HEK293 (cell line): ENCODE data around the gene CNRIP1.

Source experiments
- CTCF ChIA-PET: fragments of 350-600 bp; formaldehyde crosslinking; extraction: SDS; loops from one replicate; lab custom pipeline; 2021; ENCODE audit warnings: antibody characterized with exemption; lab: Yijun Ruan, JAX
- POLR2A ChIA-PET: fragments of 300-600 bp; formaldehyde crosslinking; extraction: SDS; loops from one replicate; lab custom pipeline; 2020; ENCODE audit warnings: antibody characterized with exemption, inconsistent platforms; lab: Yijun Ruan, JAX
- H3K27ac ChIP-seq: fragments of 200-500 bp; sonication (Bioruptor generic); 2 replicates; pipeline ENCODE4 v1.5.1; 2014; ENCODE audit warnings: low read depth, low read length, control low read depth, inconsistent platforms; ENCODE audit errors: extremely low read depth
- H3K36me3 ChIP-seq, 2 experiments: fragments of 200-500 bp in 1 of 2; sonication (Bioruptor generic) in 1 of 2; 1 replicate in 1 of 2; 2 replicates in 1 of 2; pipeline ENCODE4 v1.5.1; 2014 to 2017; ENCODE audit warnings: inconsistent platforms in 2 of 2, low read length in 2 of 2; ENCODE audit not compliant: control insufficient read depth in 2 of 2, insufficient read depth in 1 of 2
- H3K4me1 ChIP-seq: fragments of 200-500 bp; sonication (Bioruptor generic); 2 replicates; pipeline ENCODE4 v1.5.1; 2014; ENCODE audit warnings: mild to moderate bottlenecking, low read length, inconsistent platforms; ENCODE audit not compliant: control insufficient read depth, insufficient read depth
- H3K4me3 ChIP-seq: 2 replicates; pipeline ENCODE4 v1.5.1; 2011; ENCODE audit warnings: low read depth, mild to moderate bottlenecking, control low read depth, low read length, moderate library complexity
- H3K9me3 ChIP-seq: fragments of 200-500 bp; sonication (Bioruptor generic); 2 replicates; pipeline ENCODE4 v1.5.1; 2014; ENCODE audit warnings: low read depth, low read length, inconsistent platforms; ENCODE audit not compliant: control insufficient read depth, insufficient read depth
- BCL11B ChIP-seq: fragments of 450-650 bp; formaldehyde crosslinking; IDR thresholded peaks from 2 replicates; pipeline ENCODE4 v1.5.1; 2016; ENCODE audit warnings: low read depth, missing biosample characterization, missing genetic modification characterization
- BCL6B ChIP-seq: fragments of 450-650 bp; formaldehyde crosslinking; IDR thresholded peaks from 2 replicates; pipeline ENCODE4 v1.5.1; 2017; ENCODE audit warnings: missing biosample characterization, missing genetic modification characterization
- KLF1 ChIP-seq: fragments of 450-650 bp; formaldehyde crosslinking; IDR thresholded peaks from 2 replicates; pipeline ENCODE4 v1.5.1; 2016; ENCODE audit warnings: missing biosample characterization, missing genetic modification characterization
- SP7 ChIP-seq: fragments of 450-650 bp; formaldehyde crosslinking; IDR thresholded peaks from 2 replicates; pipeline ENCODE4 v1.5.1; 2016; ENCODE audit warnings: missing biosample characterization, missing genetic modification characterization
- ZBTB17 ChIP-seq: fragments of 450-650 bp; formaldehyde crosslinking; IDR thresholded peaks from 2 replicates; pipeline ENCODE4 v1.5.1; 2016; ENCODE audit warnings: missing biosample characterization, missing genetic modification characterization
- ZBTB20 ChIP-seq: fragments of 450-650 bp; formaldehyde crosslinking; IDR thresholded peaks from 2 replicates; pipeline ENCODE4 v1.5.1; 2016; ENCODE audit warnings: missing biosample characterization, missing genetic modification characterization
- ZBTB48 ChIP-seq: fragments of 450-650 bp; formaldehyde crosslinking; IDR thresholded peaks from 2 replicates; pipeline ENCODE4 v1.5.1; 2016; ENCODE audit warnings: missing biosample characterization, missing genetic modification characterization
- ZEB2 ChIP-seq: fragments of 450-650 bp; formaldehyde crosslinking; IDR thresholded peaks from 2 replicates; pipeline ENCODE4 v1.5.1; 2016; ENCODE audit warnings: missing biosample characterization, missing genetic modification characterization
- ZNF114 ChIP-seq: fragments of 450-650 bp; formaldehyde crosslinking; IDR thresholded peaks from 2 replicates; pipeline ENCODE4 v1.5.0; 2017; ENCODE audit warnings: missing biosample characterization, missing genetic modification characterization
- ZNF133 ChIP-seq: fragments of 450-650 bp; formaldehyde crosslinking; IDR thresholded peaks from 2 replicates; pipeline ENCODE4 v1.5.1; 2016; ENCODE audit warnings: missing biosample characterization, missing genetic modification characterization
- ZNF155 ChIP-seq: fragments of 450-650 bp; formaldehyde crosslinking; IDR thresholded peaks from 2 replicates; pipeline ENCODE4 v1.5.1; 2016; ENCODE audit warnings: missing biosample characterization, missing genetic modification characterization
- ZNF157 ChIP-seq: fragments of 450-650 bp; formaldehyde crosslinking; IDR thresholded peaks from 2 replicates; pipeline ENCODE4 v1.5.1; 2016; ENCODE audit warnings: missing biosample characterization, missing genetic modification characterization
- ZNF16 ChIP-seq: fragments of 450-650 bp; formaldehyde crosslinking; IDR thresholded peaks from 2 replicates; pipeline ENCODE4 v1.5.1; 2016; ENCODE audit warnings: low read depth, missing biosample characterization, missing genetic modification characterization
- ZNF266 ChIP-seq: fragments of 450-650 bp; formaldehyde crosslinking; IDR thresholded peaks from 2 replicates; pipeline ENCODE4 v1.5.1; 2016; ENCODE audit warnings: missing biosample characterization, missing genetic modification characterization, low read depth
- ZNF324 ChIP-seq: fragments of 450-650 bp; formaldehyde crosslinking; IDR thresholded peaks from 2 replicates; pipeline ENCODE4 v1.5.1; 2016; ENCODE audit warnings: missing biosample characterization, missing genetic modification characterization
- ZNF354C ChIP-seq: fragments of 450-650 bp; formaldehyde crosslinking; IDR thresholded peaks from 2 replicates; pipeline ENCODE4 v1.5.1; 2016; ENCODE audit warnings: missing biosample characterization, missing genetic modification characterization, low read depth, borderline replicate concordance
- ZNF394 ChIP-seq: fragments of 450-650 bp; formaldehyde crosslinking; IDR thresholded peaks from 2 replicates; pipeline ENCODE4 v1.5.1; 2016; ENCODE audit warnings: missing biosample characterization, missing genetic modification characterization, mild to moderate bottlenecking, moderate library complexity, borderline replicate concordance
- ZNF398 ChIP-seq: fragments of 450-650 bp; formaldehyde crosslinking; IDR thresholded peaks from 2 replicates; pipeline ENCODE4 v1.5.1; 2017; ENCODE audit warnings: missing biosample characterization, missing genetic modification characterization
- ZNF404 ChIP-seq: fragments of 450-650 bp; formaldehyde crosslinking; IDR thresholded peaks from 2 replicates; pipeline ENCODE4 v1.5.1; 2017; ENCODE audit warnings: missing biosample characterization, missing genetic modification characterization
- ZNF433 ChIP-seq: fragments of 450-650 bp; formaldehyde crosslinking; IDR thresholded peaks from 2 replicates; pipeline ENCODE4 v1.5.1; 2016; ENCODE audit warnings: missing biosample characterization, missing genetic modification characterization, low read depth
- ZNF530 ChIP-seq: fragments of 450-650 bp; formaldehyde crosslinking; IDR thresholded peaks from 2 replicates; pipeline ENCODE4 v1.5.1; 2016; ENCODE audit warnings: low read depth, missing biosample characterization, missing genetic modification characterization
- ZNF555 ChIP-seq: fragments of 450-650 bp; formaldehyde crosslinking; conservative IDR thresholded peaks from 2 replicates; pipeline ENCODE4 v1.5.1; 2017; ENCODE audit warnings: missing biosample characterization, mild to moderate bottlenecking, missing genetic modification characterization, inconsistent platforms
- ZNF600 ChIP-seq: fragments of 450-650 bp; formaldehyde crosslinking; IDR thresholded peaks from 2 replicates; pipeline ENCODE4 v1.5.1; 2016; ENCODE audit warnings: missing biosample characterization, missing genetic modification characterization
- ZNF658 ChIP-seq: fragments of 450-650 bp; formaldehyde crosslinking; IDR thresholded peaks from 2 replicates; pipeline ENCODE4; 2016; ENCODE audit warnings: missing biosample characterization, missing genetic modification characterization
- ZNF664 ChIP-seq: fragments of 450-650 bp; formaldehyde crosslinking; IDR thresholded peaks from 2 replicates; pipeline ENCODE4 v1.5.1; 2016; ENCODE audit warnings: missing biosample characterization, missing genetic modification characterization
- ZNF792 ChIP-seq: fragments of 450-650 bp; formaldehyde crosslinking; IDR thresholded peaks from 2 replicates; pipeline ENCODE4 v1.5.1; 2016; ENCODE audit warnings: missing biosample characterization, missing genetic modification characterization

Gene CNRIP1

GRCh38 chr2:68319398-68320117 lies at the start of gene CNRIP1 (continued):
- peak; percentile 91 for TF ChIP-seq ZNF398 (tag by site-specific recombination)
- no peak for TF ChIP-seq ZNF324
- 0 out of 2 replicates have a peak, but pooled peaks have one; percentile 42 for TF ChIP-seq ZEB2 (tag by site-specific recombination)
- peak; percentile 54 for TF ChIP-seq SP7 (tag by site-specific recombination)
- TF ChIP-seq ZNF394 (tag by site-specific recombination) = peak; percentile 37; the same call in 1 of the 2 replicates
- TF ChIP-seq ZNF792 (tag by site-specific recombination) = no peak
- TF ChIP-seq ZNF133 (tag by site-specific recombination) = no peak
- TF ChIP-seq ZNF433 = no peak
- TF ChIP-seq ZBTB17 = peak; percentile 84
- peak; percentile 100 for TF ChIP-seq ZBTB20 (tag by site-specific recombination)
- TF ChIP-seq ZNF155 = no peak
- peak; percentile 60; the same call in 1 of the 2 replicates for TF ChIP-seq ZNF600 (tag by site-specific recombination)
- TF ChIP-seq KLF1 (tag by site-specific recombination) = no peak
- TF ChIP-seq, all 188 proteins: peak for 38

GRCh38 chr2:68369337-68369734 lies 49.6 kb upstream of the CNRIP1 start:
- Histone ChIP-seq H3K4me1 (no peaks in the 10 kb centered on the region), H3K4me3 (no peak overlapping the region), H3K36me3 (no peaks in the 10 kb centered on the region), H3K27ac (no peak overlapping the region), H3K9me3 (no peaks in the 10 kb centered on the region)
- TF ChIP-seq ZNF404 (tag by site-specific recombination) = no peak
- no peak for TF ChIP-seq BCL11B (tag by site-specific recombination)
- TF ChIP-seq ZNF354C (tag by site-specific recombination) = no peak
- TF ChIP-seq ZNF266 (tag by site-specific recombination) = no peak
- no peak for TF ChIP-seq ZNF664
- TF ChIP-seq ZNF530 (tag by site-specific recombination) = no peak
- TF ChIP-seq ZNF114 (tag by site-specific recombination) = no peak
- ChIA-PET CTCF (no interaction called here), POLR2A (no interaction called here)

GRCh38 chr2:68368654-68369336 lies 49.0 kb upstream of the CNRIP1 start:
- H3K27ac ChIP-seq = no peak overlapping the region
- no peaks in the 10 kb centered on the region for H3K36me3 ChIP-seq
- no peak overlapping the region for H3K4me3 ChIP-seq
- ChIA-PET CTCF (interaction anchor here (0.6 kb wide), 1 partner anchor 72 kb away, joined by 4 read pairs; no protein-coding TSS in a partner anchor), POLR2A (no interaction called here)
- no peaks in the 10 kb centered on the region for H3K4me1 ChIP-seq
- TF ChIP-seq ZNF16 (no peak), BCL6B (tag by site-specific recombination) (0 out of 2 replicates have a peak, but pooled peaks have one; percentile 28), ZBTB20 (tag by site-specific recombination) (no peak), ZBTB48 (tag by site-specific recombination) (no peak), ZNF555 (tag by site-specific recombination) (no peak), ZNF157 (tag by site-specific recombination) (no peak), ZNF658 (tag by site-specific recombination) (no peak), ZNF530 (tag by site-specific recombination) (0 out of 2 replicates have a peak, but pooled peaks have one; percentile 66), ZBTB17 (peak; percentile 23; the same call in 1 of the 2 replicates)
- no peaks in the 10 kb centered on the region for H3K9me3 ChIP-seq
